HUES64 (cell line): ENCODE data around the gene DUSP28. TPM values are rescaled to one million over a fixed set of nuclear protein-coding genes. Genes with fewer than 3 reads are reported as not detected.

ENCODE experiments used
- H3K27ac ChIP-seq: 2 replicates; pipeline ENCODE4 v1.7.0; 2013; ENCODE audit warnings: low read depth, low read length, inconsistent platforms
- H3K27me3 ChIP-seq: 2 replicates; pipeline ENCODE4 v1.6.1; 2013; ENCODE audit warnings: mild to moderate bottlenecking, low read length; ENCODE audit not compliant: insufficient read depth
- H3K36me3 ChIP-seq: 2 replicates; pipeline ENCODE4 v1.6.1; 2013; ENCODE audit warnings: mild to moderate bottlenecking, low read length; ENCODE audit not compliant: insufficient read depth
- H3K4me1 ChIP-seq: 2 replicates; pipeline ENCODE4 v1.6.1; 2013; ENCODE audit warnings: mild to moderate bottlenecking, low read length, moderate library complexity; ENCODE audit not compliant: insufficient read depth
- H3K4me3 ChIP-seq: 2 replicates; pipeline ENCODE4 v1.5.1; 2013; ENCODE audit warnings: mild to moderate bottlenecking, low read length, moderate library complexity
- H3K9ac ChIP-seq: 2 replicates; pipeline ENCODE4 v1.6.1; 2013; ENCODE audit warnings: mild to moderate bottlenecking, low read depth, low read length
- H3K9me3 ChIP-seq: 2 replicates; pipeline ENCODE4 v1.6.1; 2013; ENCODE audit warnings: low read depth, low read length; ENCODE audit not compliant: insufficient read depth
- WGBS: fragments of 150-250, 120-280 bp; methylation state at CpG from one replicate; pipeline ENCODE4 v1.1.7; 2013; ENCODE audit warnings: missing lambda C conversion rate; 5-methylcytosine and 5-hydroxymethylcytosine counted together
- polyA plus RNA-seq, 2 experiments: library from polyadenylated mRNA; stranded (reverse); fragments of 50-300 nt; gene quantifications; one replicate each; pipeline ENCODE4 v1.2.3, GENCODE V29; 2013

DUSP28 gene
- 4.3 TPM for polyA plus RNA-seq (2013, experiment 1 of 2)
- polyA plus RNA-seq (2013, experiment 2 of 2), result 2.7 TPM

GRCh38 chr2:240560084-240560479, at the start of gene DUSP28:
Gene DUSP28, plus strand, starts transcription at chr2:240560357. Its CDS starts 328 bp downstream, at chr2:240560685.
- no peaks in the 10 kb centered on the region; the same call in 1 of the 2 replicates for H3K36me3 ChIP-seq
- peak within 1 kb of the TSS; percentile 82 for H3K27ac ChIP-seq
- H3K4me3 ChIP-seq, result peak within 1 kb of the TSS; percentile 73
- peaks cover 28% of the 10 kb centered on the region for H3K27me3 ChIP-seq
- no peaks in the 10 kb centered on the region for H3K9me3 ChIP-seq
- WGBS, result 2% methylated on average over 39 of the region's 39 CpGs
- peaks cover 16% of the 10 kb centered on the region; the same call in 1 of the 2 replicates for H3K4me1 ChIP-seq
- H3K9ac ChIP-seq, result peak within 1 kb of the TSS; percentile 74

GRCh38 chr2:240510513-240511210, 49.5 kb upstream of the DUSP28 start:
- 90% methylated on average over 12 of the region's 12 CpGs for WGBS
- no peaks in the 10 kb centered on the region for H3K27me3 ChIP-seq

GRCh38 chr2:240511351-240512108, 48.6 kb upstream of the DUSP28 start:
- Histone ChIP-seq H3K4me3 (no peak overlapping the region), H3K4me1 (no peaks in the 10 kb centered on the region), H3K9ac (no peak overlapping the region), H3K27me3 (no peaks in the 10 kb centered on the region), H3K27ac (no peak overlapping the region), H3K9me3 (no peaks in the 10 kb centered on the region), H3K36me3 (no peaks in the 10 kb centered on the region)
- WGBS, result 93% methylated on average over 31 of the region's 31 CpGs

More at GRCh38 chr2:240510513-240511210, 49.5 kb upstream of the DUSP28 start:
- Histone ChIP-seq H3K27ac (no peak overlapping the region), H3K36me3 (no peaks in the 10 kb centered on the region), H3K9ac (no peak overlapping the region), H3K4me1 (no peaks in the 10 kb centered on the region), H3K9me3 (no peaks in the 10 kb centered on the region), H3K4me3 (no peak overlapping the region)

- H3K9me3 ChIP-seq, result no peaks in the 10 kb centered on the region
- H3K27ac ChIP-seq, result no peak overlapping the region
- no peaks in the 10 kb centered on the region for H3K36me3 ChIP-seq
- no peak overlapping the region for H3K4me3 ChIP-seq
- no peak overlapping the region for H3K9ac ChIP-seq
- H3K27me3 ChIP-seq, result no peaks in the 10 kb centered on the region
- 96% methylated on average over 11 of the region's 11 CpGs for WGBS
- no peaks in the 10 kb centered on the region for H3K4me1 ChIP-seq
Measured at GRCh38 chr2:240512109-240512485, 48.1 kb upstream of the DUSP28 start.

GRCh38 chr2:240512666-240513535, 47.3 kb upstream of the DUSP28 start:
- Histone ChIP-seq H3K27me3 (no peaks in the 10 kb centered on the region), H3K9ac (no peak overlapping the region), H3K9me3 (no peaks in the 10 kb centered on the region), H3K4me1 (no peaks in the 10 kb centered on the region), H3K4me3 (no peak overlapping the region), H3K36me3 (no peaks in the 10 kb centered on the region), H3K27ac (no peak overlapping the region)
- 96% methylated on average over 21 of the region's 21 CpGs for WGBS

DNA sequence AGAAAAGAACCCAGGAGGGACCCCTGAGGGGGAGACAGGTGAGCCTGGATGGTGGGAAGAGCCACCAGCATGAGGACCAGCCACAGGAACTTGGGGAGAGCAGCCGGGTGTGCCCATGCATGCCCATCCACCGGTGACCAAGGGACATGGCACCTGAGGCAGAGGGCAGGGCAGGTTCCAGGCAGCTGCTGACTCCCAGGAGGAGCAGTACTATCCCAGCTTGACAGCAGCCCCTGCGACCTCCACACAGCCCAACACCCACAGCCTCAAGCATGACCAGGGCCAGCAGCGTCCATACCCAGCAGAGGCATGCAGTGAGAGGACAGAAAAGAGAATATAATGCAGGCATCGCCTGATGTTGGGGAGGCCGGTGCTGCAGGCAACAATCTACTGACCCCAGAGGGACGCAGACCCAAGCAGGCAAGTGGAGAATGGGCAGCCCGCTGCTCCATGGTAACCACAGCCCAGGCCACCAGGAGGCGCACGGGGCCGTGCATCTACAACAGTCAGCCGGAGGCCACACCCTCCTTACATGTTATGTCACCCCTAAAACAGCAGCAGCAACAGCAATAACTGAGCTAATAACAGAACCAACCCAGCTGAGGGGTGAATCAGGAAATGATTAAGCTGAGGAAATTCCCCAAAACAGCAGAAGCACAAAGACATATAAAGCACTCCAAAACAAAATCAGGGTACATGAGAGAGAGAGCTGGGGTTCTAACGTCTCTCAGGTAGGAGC, 46.4 kb upstream of the DUSP28 start:
- 41% methylated on average over 13 of the region's 13 CpGs for WGBS
- Histone ChIP-seq H3K4me1 (no peaks in the 10 kb centered on the region), H3K27ac (no peak overlapping the region), H3K9me3 (no peaks in the 10 kb centered on the region), H3K9ac (no peak overlapping the region), H3K36me3 (no peaks in the 10 kb centered on the region), H3K27me3 (peaks cover 5% of the 10 kb centered on the region), H3K4me3 (no peak overlapping the region)

DNA sequence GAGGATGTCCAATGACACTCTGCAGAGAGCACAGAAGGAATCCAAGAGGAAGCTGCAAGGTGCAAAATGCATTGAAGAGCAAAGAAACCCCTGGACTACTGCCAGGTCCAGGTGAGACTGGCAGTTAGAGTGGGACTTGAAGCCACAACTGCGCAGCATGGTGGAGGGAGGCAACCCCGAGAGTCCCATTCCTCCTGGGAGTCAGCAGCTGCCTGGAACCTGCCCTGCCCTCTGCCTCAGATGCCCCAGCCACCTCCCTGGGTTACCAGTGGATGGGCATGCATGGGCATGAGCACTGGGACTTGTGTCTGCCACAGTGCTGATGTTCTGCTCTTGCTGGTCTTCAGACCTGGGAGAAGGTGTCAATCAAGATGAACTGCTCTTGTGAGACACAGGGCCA, 45.5 kb upstream of the DUSP28 start:
- H3K27me3 ChIP-seq, result peaks cover 14% of the 10 kb centered on the region
- no peaks in the 10 kb centered on the region for H3K4me1 ChIP-seq
- no peaks in the 10 kb centered on the region for H3K36me3 ChIP-seq
- H3K4me3 ChIP-seq, result no peak overlapping the region
- H3K27ac ChIP-seq, result no peak overlapping the region
- WGBS, result 97% methylated on average over 2 of the region's 2 CpGs
- H3K9ac ChIP-seq, result no peak overlapping the region
- H3K9me3 ChIP-seq, result no peaks in the 10 kb centered on the region

DNA sequence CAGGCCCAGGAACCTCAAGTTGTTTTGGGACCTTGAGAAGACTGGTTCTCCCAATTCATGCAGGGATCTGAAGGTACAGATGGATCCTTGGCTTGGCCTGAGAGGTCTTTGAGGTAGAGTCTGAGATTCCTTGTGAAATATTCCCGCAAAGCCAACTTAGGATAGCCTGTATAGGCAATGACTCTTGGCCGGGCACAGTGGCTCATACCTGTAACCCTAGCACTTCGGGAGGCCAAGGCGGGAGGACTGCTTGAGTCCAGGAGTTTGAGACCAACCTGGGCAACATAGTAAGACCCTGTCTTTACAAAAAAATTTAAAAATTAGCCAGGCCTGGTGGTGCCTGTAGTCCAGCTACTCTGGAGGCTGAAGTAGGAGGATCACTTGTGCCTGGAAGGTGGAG, 42.8 kb upstream of the DUSP28 start:
- WGBS, result 94% methylated on average over 4 of the region's 4 CpGs
- no peaks in the 10 kb centered on the region for H3K4me1 ChIP-seq
- H3K4me3 ChIP-seq, result no peak overlapping the region
- no peak overlapping the region for H3K27ac ChIP-seq
- H3K36me3 ChIP-seq, result 0 out of 2 replicates have a peak, but pooled peaks cover 2% of the 10 kb centered on the region
- no peak overlapping the region for H3K9ac ChIP-seq
- H3K9me3 ChIP-seq, result 0 out of 2 replicates have a peak, but pooled peaks cover 2% of the 10 kb centered on the region
- H3K27me3 ChIP-seq, result peaks cover 28% of the 10 kb centered on the region

- Histone ChIP-seq H3K9ac (no peak overlapping the region), H3K27me3 (peaks cover 28% of the 10 kb centered on the region), H3K27ac (no peak overlapping the region), H3K36me3 (0 out of 2 replicates have a peak, but pooled peaks cover 4% of the 10 kb centered on the region), H3K9me3 (0 out of 2 replicates have a peak, but pooled peaks cover 3% of the 10 kb centered on the region), H3K4me3 (no peak overlapping the region), H3K4me1 (no peaks in the 10 kb centered on the region)
- 92% methylated on average over 5 of the region's 5 CpGs for WGBS
Measured at GRCh38 chr2:240518981-240519380, 41.2 kb upstream of the DUSP28 start.

DNA sequence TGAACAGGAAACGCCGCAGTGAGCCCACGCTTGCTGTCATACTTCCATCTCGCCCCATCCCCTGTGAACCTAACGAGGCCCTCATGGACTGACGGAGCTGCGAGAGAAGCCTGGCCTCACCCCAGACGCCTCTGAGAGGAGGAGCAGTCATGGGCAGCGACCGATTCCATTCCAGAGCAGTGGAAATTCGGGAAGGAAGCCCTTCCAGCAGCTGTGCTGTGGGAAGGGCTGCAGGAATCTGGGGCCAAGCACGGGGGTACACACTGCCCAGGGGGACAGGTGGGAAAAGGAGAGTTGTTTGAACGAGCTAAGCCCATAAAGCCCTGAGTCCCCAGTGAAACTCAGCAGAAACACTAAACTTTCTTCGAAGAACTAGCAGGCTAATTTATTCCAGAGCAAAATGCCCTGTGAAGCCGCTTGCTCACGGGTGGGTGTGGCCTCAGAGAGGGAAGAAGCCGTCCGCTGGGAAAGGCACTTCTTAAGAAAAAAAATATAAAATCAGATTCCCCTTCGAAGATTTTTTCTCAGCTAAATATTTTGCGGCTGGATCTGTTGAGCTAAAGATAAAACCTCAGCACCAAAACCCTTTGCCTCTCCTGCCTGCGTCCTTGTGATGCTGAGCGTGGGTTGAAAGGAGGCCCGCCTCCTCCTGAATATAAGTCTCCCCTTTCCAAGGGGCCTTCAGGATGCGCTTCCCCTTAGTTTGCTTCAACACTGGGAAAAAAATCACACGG, 40.6 kb upstream of the DUSP28 start:
- Histone ChIP-seq H3K9me3 (peaks cover 6% of the 10 kb centered on the region; the same call in 1 of the 2 replicates), H3K27ac (no peak overlapping the region), H3K9ac (no peak overlapping the region), H3K36me3 (0 out of 2 replicates have a peak, but pooled peaks cover 4% of the 10 kb centered on the region), H3K27me3 (peaks cover 28% of the 10 kb centered on the region), H3K4me3 (peak overlapping the region; percentile 46), H3K4me1 (no peaks in the 10 kb centered on the region)
- WGBS, result 76% methylated on average over 25 of the region's 25 CpGs
